ENCODE results near the gene NEK7. TPM values are rescaled to one million over a fixed set of nuclear protein-coding genes. Genes with fewer than 3 reads are reported as not detected.

Gene NEK7
- total RNA-seq, 1 donor from 2014 or later: 63.9 TPM

DNA sequence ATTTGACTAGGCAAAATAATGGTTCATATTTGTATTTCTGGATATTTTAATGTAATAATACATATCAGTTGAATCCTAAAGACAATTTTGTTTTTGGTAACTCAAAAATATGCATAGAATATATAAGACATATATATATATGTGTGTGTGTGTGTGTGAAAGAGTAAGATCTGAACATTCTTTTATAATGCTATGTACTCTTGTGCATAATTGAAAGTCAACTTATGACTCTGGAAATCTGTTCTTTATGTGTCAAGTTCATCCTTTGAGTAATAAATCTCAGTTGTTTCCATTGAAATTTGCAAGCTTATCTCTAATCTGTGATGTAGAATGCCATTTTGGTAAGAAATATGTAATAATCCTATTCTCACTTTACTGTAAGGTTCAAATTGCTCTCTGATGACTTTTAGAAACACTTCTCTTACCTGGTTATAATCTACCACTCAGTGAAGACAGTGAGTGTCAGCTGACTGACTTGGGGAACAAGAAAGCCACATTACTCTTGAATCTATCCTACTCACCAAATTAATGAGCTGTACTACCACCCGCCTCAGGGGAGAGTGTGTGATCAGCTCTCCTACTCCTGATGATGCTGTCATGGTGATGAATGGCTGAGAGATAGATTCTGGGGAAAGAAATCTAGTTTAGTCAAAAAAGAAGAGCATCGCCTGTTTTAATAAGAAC, 15.0 kb upstream of the NEK7 start:
- intact Hi-C loops (cut with micrococcal nuclease): loop anchor here (5.0 kb wide), 1 partner anchor 40 kb away; no protein-coding TSS in a partner anchor

DNA sequence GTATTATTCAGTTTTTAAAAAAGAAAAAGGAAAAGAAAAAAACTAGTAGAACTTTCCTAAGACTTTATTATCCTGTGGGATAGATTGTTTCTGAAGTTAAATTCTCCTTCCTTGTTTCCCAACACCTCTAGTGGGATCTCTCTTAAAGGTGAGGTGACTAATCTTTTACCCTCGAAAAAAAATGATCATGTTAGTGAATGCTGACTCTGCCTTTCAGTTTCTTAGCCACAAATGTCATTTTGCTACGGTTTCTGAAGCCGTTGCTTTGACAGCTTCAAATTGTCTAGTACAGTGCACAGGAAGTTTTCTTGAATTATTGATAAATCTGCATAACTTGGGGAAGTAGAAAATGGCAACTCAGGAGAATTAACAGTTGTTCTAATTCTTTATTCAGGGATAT, 13.0 kb upstream of the NEK7 start:
- intact Hi-C loops (cut with micrococcal nuclease): loop anchor here (5.0 kb wide), 1 partner anchor 41 kb away; no protein-coding TSS in a partner anchor

DNA sequence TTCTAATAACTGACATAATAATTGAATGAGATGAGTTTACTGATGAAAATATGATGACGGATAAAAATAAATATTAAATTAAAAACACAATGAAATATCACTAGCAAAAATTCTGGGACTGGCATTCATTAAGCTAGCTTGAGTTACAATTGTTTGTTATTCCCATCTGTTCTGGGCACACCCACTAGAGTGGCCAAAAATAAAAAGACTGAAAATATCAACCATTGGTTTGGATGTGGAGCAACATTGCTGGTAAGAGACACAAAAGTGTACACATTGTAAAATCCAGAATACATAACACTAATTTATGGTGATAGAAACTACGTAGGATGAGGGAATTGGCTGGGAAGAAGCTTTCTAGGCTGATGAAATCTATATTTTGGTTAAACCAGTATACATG, 9.6 kb upstream of the NEK7 start:
- intact Hi-C loops (cut with micrococcal nuclease): no loop called here

DNA sequence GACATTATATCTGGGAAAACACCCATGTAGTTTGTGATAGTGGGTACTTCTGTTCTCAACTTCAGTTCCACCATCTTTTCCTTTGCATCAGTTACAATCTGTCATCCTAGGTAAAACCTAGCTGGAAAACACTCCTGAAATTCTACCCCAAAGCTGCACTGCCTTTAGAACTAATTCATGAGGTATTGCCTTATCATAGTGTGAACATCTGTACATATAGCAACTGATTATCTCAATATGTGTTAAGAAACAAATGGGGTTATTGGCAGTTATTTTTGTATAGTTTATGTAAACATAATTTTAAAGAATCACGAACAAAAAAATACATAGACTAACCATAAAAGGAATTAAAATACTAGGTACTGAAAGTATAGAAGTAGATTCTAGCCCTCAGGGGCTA, 6.4 kb upstream of the NEK7 start:
- intact Hi-C loops (cut with micrococcal nuclease): loop anchor here (10.0 kb wide), 2 partner anchors 204 to 314 kb away; no protein-coding TSS in a partner anchor

DNA sequence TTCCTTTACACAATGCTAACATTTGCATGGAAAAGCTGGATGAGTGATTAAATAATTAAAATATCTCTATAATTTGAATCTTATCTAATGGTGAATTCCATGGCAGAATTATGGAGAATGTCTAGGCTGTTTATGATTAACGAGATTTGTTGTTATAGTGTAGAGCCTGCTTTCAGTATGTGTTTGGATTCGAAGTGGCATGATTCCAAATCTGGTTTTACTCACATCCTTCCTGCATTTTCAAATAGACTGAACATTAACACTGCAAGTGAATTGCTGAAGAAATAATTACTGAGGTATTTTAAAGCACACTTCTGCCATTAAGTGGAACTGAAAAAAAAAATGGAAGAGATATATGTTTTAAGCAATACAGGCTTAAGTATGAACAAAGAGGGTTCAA, 5.1 kb upstream of the NEK7 start:
- intact Hi-C loops (cut with micrococcal nuclease): loop anchor here (10.0 kb wide), 2 partner anchors 203 to 313 kb away; no protein-coding TSS in a partner anchor

DNA sequence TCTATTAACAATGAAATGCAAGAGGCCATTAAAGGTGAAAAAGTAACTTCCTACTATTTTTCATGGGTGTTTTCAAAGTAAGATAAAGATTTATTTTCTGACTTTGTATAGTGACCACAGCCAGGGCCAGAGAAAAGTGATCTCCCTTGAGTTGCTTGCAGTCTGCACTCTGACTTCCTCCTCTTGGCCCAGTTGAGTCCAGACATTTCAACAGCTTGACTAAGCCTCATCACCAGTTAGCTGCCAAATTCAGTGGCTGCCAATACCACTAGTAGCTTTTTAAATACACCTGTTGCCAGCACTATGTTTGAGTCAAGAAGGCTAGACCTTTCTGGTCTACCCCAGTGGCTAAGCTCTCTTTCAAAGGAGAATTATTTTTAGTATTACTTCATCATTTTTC, 3.7 kb upstream of the NEK7 start:
- intact Hi-C loops (cut with micrococcal nuclease): loop anchor here (10.0 kb wide), 2 partner anchors 202 to 312 kb away; no protein-coding TSS in a partner anchor

DNA sequence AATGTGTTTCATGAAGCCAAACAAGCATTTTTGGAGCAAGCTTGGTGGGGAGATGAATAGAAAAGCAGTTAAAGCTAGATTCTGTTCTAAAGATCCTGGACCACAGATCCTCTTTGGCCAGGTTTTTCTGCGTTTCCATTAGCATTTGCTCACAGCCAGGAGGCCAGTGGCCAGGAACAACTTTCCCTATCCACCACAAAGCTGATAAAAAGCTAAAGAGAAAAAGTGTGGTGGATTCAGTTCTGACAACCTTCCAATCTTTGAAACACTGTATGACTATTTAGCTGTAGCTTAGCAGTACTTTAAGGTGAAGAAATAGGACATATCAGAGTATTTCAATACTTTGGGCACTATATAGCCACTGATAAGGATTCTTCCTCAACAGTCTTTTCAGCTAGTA, 3.0 kb upstream of the NEK7 start:
- intact Hi-C loops (cut with micrococcal nuclease): loop anchor here (10.0 kb wide), 2 partner anchors 201 to 311 kb away; no protein-coding TSS in a partner anchor

DNA sequence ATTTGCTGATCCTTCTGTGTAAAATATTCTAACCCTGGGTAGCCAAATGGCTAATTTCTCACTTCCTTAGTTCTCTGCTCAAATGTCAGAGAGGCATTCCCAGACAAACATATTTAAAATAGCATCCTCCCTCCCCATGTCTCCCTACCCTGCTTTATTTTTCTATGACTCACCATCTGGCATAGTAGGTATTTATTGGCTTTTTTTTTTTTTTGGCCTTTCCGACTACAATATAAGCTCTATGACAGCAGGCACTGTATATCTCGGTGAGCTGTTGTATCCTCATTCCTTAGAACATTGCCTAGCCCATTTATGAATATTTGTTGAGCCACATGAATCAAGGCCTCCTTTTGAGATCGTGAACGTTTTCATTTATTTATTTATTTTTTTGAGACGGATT, 1.5 kb upstream of the NEK7 start:
- intact Hi-C loops (cut with micrococcal nuclease): loop anchor here (5.0 to 10.0 kb wide), 9 partner anchors 200 to 887 kb away; partner anchors contain the start of gene C1orf53

DNA sequence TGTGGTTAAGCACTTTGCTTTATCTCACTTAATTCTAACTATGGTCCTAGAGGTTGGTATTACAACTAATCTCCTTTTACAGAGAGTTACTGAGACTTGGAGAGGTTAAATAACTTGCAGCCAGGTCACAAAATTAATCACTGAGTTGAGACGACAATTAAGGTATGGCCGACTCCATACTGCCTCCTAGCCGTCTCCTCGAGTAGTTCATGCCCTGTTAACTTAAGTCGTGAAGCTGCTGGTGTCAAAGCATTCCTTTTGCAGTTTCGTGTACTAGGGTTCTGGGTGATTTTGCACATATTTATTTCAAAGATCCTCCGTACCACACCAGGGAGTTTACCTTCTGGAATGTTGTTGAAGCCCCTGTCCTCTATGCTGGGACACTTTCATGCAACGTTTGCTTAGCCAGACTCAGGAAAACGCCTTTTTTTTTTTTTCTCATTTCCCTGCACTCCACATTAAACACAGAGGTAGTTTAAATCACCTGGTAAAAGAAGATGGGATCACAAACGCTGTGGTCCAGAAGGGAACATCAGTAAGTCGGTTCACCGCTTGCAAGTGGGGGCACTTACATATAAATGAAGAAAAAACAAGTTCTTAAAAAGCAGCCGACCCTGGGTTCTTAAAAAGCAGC, 570 bp upstream of the NEK7 start:
- intact Hi-C loops (cut with micrococcal nuclease): loop anchor here (1.0 to 10.0 kb wide), 16 partner anchors 32 to 886 kb away; partner anchors contain the start of genes C1orf53 and DENND1B

DNA sequence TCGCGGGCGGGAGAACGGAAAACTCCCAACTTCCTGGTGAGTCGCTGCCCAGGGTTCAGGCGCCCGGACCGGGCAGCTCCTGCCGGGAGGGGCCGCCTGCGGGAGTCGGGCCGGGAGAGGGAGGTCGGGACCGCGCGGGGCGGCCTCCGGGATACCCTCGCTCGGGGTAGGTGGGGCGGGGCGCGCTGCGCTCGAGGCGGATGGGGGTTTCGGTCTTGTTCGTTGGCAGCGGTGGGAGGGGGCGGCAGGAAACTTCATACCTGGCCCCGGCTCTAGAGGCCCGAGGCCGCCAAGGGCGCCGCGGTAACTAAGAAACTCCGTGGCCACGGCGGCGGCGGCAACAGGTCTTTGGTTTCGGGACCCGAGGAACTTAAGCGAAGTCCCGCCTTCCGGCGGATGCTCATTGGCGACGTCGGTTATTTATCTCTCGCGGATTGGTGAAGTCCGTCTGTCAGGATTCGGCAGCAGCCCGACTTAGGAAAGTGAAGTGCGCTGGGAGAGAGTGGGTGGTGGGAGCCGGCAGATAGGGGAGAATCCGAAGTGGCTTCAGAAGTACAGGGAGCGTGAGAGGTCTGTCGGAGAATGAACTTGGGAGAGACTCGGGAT, 546 bp downstream of the NEK7 start:
- intact Hi-C loops (cut with micrococcal nuclease): loop anchor here (2.0 to 10.0 kb wide), 14 partner anchors 55 to 885 kb away; partner anchors contain the start of genes C1orf53 and DENND1B

DNA sequence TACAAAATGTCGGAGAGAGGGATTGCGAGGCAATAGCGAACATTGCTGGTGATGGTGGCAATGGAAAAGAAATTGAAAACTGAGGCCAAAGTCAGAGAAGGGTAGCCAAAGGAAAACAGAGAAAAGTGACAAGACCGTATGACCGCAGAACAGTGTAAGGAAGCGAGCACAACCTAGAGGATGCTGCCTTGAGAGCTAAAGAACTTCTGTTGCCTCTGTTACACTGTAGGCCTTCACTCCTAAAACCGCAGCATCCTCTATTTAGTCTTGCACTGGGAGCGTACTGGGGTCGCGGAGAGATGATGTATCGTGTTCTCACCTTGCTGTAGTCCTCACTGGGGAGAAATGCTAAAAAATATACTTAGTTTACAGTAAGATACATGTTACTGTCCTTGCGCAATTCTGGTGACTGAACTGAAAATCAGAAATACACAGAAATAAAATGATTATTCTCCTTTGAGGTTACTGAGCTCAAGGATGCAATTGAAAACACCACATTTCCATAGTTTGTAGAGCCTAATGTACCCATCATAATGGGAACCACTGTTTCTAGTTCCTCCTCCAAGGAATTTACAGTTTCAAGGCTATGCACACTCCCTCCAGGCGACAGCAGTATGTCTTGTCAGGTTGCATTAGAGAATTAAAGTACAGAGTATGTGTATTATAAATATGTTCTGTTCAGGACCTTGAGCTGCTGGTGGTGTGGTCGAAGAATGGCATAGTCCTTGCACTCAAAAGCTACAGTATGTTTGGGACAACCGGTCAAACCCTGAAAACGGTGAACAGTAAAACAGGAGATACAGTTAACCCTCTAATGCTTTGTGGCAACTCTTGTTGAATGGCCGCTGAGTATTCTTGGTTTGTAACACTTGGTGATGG, 1.3 kb downstream of the NEK7 start:
- intact Hi-C loops (cut with micrococcal nuclease): loop anchor here (2.0 to 10.0 kb wide), 15 partner anchors 55 to 884 kb away; partner anchors contain the start of genes C1orf53 and DENND1B

DNA sequence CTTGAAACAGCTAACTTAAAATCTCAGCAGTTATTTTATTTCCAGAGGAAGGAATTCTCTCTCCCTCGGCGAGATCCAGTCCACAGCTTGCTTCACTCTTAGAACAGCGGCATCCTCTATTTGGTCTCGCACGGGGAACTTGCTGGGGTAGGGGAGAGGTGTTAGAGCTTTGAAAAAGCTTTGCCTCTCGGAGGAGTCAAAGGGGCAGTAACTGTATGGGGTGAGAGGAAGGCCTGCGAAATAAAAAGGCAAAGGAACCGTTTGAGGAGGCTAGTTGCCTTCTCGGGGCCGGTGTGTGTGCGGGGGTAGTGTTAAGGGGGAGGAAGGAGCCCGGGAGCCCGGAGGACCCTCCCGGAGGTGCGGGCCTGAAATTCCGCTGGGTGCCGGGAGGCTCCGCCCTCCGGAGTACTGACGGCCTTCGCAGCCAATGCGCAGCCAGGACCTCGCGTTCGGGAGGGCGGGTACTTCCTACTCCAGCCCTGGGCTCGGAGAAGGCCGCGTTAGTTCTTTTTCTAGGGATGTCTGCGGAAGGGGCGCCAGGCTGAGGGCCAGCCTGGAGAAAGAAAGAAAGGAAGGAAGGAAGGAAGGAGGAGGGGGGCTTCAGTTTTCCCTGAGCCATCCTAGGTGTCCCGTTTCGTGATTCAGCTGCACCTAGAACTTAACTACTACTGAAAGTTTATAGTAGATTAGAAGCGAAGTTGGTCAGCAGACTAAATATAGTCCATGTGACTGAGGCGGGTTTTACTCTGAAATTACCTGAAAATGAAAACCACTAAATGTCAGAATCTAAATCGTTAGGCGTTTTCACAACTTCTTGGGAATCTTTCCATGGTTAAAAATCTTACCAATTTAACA, 2.2 kb downstream of the NEK7 start:
- intact Hi-C loops (cut with micrococcal nuclease): loop anchor here (1.0 to 10.0 kb wide), 12 partner anchors 8 to 883 kb away; partner anchors contain the start of gene C1orf53

DNA sequence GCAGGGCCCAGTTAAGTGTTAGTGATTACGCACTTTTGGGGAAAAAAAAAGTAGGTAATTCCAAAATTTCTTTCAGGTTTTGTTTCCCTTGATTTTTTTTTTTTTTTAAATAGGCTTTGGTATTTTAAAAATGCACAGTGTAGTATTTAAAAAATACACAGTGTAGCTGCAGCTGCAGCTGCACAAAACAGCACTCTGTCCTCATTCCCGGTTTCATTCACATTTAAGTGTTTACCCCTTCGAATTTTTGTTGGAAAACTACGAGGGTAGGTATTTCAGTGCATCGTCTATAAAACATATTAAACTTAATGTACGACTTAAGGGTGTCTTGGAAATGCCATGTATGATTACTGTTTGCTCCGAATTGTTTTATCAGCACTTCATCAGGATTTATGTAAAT, 3.4 kb downstream of the NEK7 start:
- intact Hi-C loops (cut with micrococcal nuclease): no loop called here

DNA sequence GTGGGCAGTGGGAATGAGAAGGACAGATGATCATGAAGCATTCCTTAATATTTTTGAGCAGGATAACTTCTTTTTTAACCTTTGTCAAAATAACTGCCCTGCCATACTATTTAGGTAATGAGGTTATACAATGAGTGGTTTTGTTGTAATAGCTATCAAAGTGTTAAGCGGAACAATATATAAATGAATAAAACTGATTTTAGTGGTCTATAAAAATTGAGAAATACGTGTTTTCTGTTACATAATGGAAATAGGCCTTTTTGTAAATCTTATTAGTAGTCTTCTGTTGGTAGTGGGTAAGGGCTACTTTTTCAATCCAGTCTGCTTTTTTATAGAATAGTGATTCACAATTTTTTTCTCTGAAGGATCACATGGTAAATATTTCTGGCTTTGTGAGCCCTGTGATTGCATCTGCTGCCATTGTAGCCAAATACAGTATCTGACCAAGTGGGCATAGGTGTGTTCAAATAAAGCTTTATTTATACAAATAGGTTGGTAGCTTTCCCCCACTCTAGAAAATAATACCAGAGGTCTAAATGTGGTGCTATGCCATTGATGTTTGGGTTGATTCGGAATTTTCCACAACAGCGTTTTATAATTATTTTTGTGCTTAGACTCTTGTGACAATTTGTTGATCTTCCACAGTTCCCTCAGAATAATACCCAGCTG, 4.3 kb downstream of the NEK7 start:
- intact Hi-C loops (cut with micrococcal nuclease): no loop called here

DNA sequence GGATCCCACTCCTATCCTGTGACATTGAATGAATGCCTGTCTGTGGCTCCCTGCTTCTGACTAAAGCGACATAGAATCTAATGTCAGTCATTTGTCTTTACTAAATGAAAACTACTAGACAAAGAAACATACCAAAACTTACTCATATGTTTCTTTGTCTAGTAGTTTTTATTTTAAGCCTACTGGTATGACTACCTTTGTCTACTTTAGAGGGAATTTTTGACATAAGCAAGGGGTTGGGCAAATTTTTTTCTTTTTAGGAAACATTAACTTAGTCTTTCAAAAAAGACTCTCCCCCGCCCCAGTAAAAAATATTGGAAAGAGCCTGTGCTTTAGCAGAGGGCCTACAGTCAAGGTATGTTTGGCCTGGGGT, 4.9 kb downstream of the NEK7 start:
- intact Hi-C loops (cut with micrococcal nuclease): no loop called here

DNA sequence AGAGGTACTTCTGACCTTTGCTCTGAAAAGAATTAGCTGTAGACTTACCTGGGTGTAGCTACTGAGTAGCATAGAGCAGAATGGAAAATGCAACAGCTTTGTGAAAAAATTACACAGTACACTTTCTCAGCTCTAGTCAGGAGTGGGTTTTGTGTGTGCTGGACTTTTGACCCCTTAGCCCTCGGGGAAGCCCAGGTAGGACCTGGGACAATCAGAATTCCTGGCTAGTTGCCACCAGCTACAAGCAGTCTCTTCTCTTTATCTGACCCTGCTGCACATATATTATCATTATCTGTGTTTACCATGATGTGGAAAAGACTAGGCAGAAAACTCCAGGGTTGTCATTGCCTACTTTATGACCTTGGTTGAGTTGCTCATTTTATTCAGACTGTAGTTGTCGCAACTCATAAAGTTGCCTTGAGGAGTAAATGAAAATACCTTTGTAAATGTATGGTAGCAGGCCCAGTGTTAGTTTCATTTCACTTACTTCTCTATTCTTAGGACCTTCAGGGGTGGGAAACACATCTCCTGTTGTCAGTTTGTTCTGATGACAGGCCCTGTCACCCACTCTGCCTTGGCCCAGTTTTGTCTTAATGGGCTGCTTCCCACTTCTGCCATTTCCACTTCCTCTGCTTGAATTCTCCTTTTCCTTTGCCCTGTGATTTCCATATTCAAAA, 5.4 kb downstream of the NEK7 start:
- intact Hi-C loops (cut with micrococcal nuclease): no loop called here

DNA sequence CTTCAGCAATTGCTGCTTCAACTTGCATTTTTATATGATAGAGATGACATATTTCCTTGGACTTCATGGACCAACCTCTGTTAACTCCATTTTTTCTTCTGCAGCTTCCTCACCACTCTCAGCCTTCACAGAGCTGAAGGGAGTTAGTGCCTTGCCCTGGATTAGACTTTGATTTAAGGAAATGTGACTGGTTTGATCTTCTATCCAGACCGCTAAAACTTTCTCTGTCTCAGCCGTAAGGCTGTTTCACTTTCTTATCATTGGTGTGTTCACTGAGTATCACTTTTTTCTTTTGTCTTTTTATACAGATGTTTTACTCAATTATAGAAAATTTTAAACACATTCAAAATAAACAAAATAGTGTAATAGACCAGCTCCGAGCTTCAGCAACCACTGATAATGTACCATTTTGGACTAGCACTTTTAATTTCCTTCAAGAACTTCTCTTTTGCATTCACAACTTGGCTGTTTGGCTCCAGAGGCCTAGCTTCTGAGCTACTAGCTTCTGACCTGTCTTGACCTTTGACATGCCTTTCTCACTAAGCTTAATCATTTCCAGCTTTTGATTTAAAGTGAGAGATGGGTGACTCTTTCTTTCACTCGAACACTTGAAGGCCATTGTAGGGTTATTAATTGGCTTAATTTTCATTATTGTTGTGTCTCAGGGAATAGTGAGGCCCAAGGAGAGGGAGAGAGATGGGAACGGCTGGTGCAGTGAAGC, 9.3 kb downstream of the NEK7 start:
- intact Hi-C loops (cut with micrococcal nuclease): loop anchor here (1.0 to 2.0 kb wide), 2 partner anchors 15 to 22 kb away; no protein-coding TSS in a partner anchor

DNA sequence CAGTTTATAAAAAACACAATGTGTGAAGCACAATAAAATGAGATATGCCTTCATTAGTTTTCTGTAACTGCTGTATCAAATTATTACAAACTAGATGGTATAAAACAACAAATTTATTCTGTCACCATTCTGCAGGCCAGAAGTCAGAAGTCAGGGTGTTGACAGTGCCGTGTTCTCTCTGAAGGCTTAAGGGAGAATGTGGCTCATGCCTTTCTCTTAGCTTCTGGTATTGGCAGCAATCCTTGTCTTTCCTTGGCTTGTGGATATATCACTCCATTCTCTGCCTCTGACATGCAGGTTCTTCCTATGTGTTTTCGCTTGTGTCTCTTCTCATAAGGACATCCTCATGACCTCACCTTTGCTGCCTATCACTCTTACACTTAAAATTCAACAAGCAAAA, 10.1 kb downstream of the NEK7 start:
- intact Hi-C loops (cut with micrococcal nuclease): loop anchor here (1.0 to 2.0 kb wide), 4 partner anchors 8 to 21 kb away; no protein-coding TSS in a partner anchor

All from T-helper 2 cell treated with Interferon-gamma antibody and Interleukin-4, amounts not matched to agents 100 ng/mL and 5 ng/mL, for 36 hours (primary cell).